Adipocyte (in vitro differentiated cells): ENCODE results near the gene MAST4.

Source experiments
- DNase-seq: peaks from one replicate; pipeline ENCODE4 v3.0.0-alpha.2; 2015; ENCODE audit warnings: low read depth
- H3K27me3 ChIP-seq: replicated peaks from 2 replicates; pipeline ENCODE4 v1.7.0; 2013; ENCODE audit warnings: mild to moderate bottlenecking, low read length, moderate library complexity; ENCODE audit not compliant: control insufficient read depth, insufficient read depth
- H3K36me3 ChIP-seq: 2 replicates; pipeline ENCODE4 v1.7.0; 2013; ENCODE audit warnings: low read length, mild to moderate bottlenecking, moderate library complexity; ENCODE audit not compliant: control insufficient read depth, insufficient read depth, severe bottlenecking
- H3K4me1 ChIP-seq: 2 replicates; pipeline ENCODE4 v1.7.0; 2013; ENCODE audit warnings: mild to moderate bottlenecking, low read length, moderate library complexity; ENCODE audit not compliant: control insufficient read depth, insufficient read depth
- H3K4me3 ChIP-seq: 2 replicates; pipeline ENCODE4 v1.7.0; 2013; ENCODE audit warnings: mild to moderate bottlenecking, low read length, moderate library complexity
- H3K9ac ChIP-seq: 2 replicates; pipeline ENCODE4 v1.7.0; 2013; ENCODE audit warnings: mild to moderate bottlenecking, low read length, moderate library complexity
- H3K9me3 ChIP-seq: 2 replicates; pipeline ENCODE4 v1.7.0; 2013; ENCODE audit warnings: mild to moderate bottlenecking, low read length, moderate library complexity; ENCODE audit not compliant: control insufficient read depth

Gene MAST4

DNA sequence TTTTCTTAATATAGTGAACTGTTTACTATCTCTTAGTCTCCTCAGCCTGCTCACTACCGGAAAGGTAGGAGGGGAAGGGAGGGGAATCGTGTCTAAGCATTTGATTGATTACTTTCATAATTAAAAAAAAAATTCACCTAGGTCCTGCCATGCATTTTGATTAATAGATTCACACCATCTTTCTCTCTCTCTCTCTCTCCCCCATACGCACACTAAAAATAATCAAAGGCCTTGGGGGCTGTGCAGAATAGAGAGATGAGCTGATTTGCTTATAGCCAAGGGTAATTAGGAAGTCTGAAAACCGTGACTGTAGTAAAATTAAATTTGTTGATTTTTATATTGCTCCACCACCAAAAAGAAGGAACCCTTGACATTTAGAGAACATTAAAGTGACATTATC, 550.8 kb downstream of the MAST4 start:
- H3K9ac ChIP-seq, result no peak overlapping the region
- no peak for DNase-seq
- H3K4me3 ChIP-seq, result no peak overlapping the region
- H3K4me1 ChIP-seq, result peaks cover 12% of the 10 kb centered on the region
- H3K27me3 ChIP-seq, result no peaks in the 10 kb centered on the region
- no peaks in the 10 kb centered on the region for H3K9me3 ChIP-seq
- peaks cover 57% of the 10 kb centered on the region for H3K36me3 ChIP-seq

DNA sequence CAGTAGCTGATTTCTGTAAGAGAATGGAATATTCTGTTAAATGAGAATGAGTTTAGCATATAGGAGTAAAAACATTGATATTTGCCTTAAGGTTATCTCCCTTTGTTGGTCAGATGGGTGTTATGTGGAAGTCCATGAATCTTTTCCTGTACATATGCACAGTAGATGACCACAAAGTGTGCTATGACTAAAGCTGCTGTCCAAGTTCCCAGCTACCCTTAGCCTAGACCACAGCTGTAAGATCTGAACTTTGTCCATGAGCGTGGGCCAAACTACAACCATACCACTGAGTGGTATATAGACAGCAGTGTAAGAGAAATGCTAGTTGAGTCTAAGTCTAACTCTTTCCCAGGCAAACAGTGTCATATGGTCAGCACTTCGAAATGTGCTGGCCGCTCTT, 551.6 kb downstream of the MAST4 start:
- no peaks in the 10 kb centered on the region for H3K27me3 ChIP-seq
- no peak overlapping the region for H3K9ac ChIP-seq
- H3K4me1 ChIP-seq, result peaks cover 12% of the 10 kb centered on the region
- no peaks in the 10 kb centered on the region for H3K9me3 ChIP-seq
- peaks cover 55% of the 10 kb centered on the region for H3K36me3 ChIP-seq
- no peak overlapping the region for H3K4me3 ChIP-seq
- no peak for DNase-seq

DNA sequence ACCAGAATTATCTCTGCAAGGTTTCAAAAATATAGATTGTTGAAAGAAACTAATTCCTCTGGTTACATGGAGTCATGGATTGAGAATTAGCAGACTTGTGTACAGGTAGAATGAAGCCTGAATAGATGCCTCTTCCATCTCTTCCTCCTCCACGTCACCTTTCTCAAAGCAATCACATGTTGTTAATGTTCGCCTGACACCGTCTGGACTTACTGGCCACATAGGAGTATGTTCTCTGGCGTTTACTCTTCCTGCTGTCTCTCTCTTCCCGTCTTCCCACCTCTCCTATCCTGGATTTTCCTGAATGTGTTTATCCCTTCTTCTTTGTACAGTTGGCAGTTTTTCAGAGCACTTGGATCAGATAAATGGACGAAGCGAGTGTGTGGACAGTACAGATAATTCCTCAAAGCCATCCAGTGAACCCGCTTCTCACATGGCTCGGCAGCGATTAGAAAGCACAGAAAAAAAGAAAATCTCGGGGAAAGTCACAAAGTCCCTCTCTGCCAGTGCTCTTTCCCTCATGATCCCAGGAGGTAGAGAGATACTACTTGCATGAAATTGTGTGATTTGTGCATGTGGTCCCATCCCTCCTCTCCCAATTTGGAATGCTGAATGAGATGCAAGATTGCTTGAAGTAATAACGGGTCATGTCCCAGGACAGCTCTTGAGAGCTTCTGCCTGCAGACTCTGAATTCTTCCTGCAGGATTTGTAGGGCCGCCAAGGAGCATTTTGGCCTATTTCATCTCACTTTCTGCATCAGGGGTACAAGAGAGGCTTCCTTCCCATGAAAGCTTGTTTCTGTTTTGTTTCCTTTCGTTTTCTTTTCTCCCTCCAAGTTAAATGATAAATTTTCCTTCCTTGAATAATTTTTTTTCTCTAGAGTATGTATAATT, 553.1 kb downstream of the MAST4 start:
- no peak for DNase-seq
- Histone ChIP-seq H3K4me1 (peaks cover 12% of the 10 kb centered on the region), H3K9ac (peak overlapping the region; percentile 72), H3K4me3 (peak overlapping the region; percentile 73), H3K36me3 (peaks cover 56% of the 10 kb centered on the region), H3K27me3 (no peaks in the 10 kb centered on the region), H3K9me3 (no peaks in the 10 kb centered on the region)

DNA sequence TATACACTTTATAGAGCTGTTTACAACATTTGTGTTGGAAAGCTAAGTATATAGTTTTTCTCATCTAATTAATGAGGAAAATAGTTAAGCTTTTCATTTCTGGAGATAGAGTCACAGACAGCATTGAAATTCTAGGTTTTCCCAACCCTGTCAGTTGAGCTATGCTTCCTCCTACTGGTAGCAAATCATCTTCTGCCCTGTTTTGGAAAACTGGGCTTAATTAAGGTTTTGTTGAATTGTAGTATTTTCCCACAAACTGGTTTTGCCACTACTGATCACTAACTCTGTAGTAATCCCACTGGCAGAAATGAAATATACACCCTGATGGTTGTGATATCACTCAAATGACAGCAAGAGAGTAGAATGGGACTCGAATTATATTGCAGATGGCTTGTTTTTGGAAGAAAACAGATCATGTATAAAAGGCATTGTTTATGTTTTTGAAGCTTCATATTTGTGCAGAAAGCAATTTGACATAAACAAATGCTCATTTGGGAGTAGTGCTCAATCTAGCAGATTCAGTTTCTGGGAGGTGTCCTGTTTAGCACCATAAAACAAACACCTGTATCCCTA, 553.8 kb downstream of the MAST4 start:
- peak overlapping the region; percentile 72 for H3K9ac ChIP-seq
- H3K4me1 ChIP-seq, result peaks cover 12% of the 10 kb centered on the region
- H3K4me3 ChIP-seq, result peak overlapping the region; percentile 73
- no peaks in the 10 kb centered on the region for H3K27me3 ChIP-seq
- peaks cover 56% of the 10 kb centered on the region for H3K36me3 ChIP-seq
- peak; percentile 71 for DNase-seq
- H3K9me3 ChIP-seq, result no peaks in the 10 kb centered on the region

DNA sequence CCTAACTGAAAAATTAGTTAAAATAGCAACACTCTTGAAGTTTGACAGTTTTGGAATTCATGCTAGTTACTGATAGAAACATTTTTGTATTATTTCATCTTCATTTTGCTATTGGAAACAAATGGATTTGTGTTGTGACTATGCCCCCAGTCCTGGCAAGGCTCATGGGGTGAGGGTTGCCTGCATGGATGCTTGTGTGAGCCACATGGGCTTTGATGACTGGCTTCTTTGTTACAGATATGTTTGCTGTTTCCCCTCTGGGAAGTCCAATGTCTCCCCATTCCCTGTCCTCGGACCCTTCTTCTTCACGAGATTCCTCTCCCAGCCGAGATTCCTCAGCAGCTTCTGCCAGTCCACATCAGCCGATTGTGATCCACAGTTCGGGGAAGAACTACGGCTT, 556.2 kb downstream of the MAST4 start:
- no peak for DNase-seq
- H3K27me3 ChIP-seq, result no peaks in the 10 kb centered on the region
- no peak overlapping the region for H3K9ac ChIP-seq
- no peaks in the 10 kb centered on the region for H3K9me3 ChIP-seq
- peaks cover 52% of the 10 kb centered on the region for H3K36me3 ChIP-seq
- peaks cover 12% of the 10 kb centered on the region for H3K4me1 ChIP-seq
- no peak overlapping the region for H3K4me3 ChIP-seq

DNA sequence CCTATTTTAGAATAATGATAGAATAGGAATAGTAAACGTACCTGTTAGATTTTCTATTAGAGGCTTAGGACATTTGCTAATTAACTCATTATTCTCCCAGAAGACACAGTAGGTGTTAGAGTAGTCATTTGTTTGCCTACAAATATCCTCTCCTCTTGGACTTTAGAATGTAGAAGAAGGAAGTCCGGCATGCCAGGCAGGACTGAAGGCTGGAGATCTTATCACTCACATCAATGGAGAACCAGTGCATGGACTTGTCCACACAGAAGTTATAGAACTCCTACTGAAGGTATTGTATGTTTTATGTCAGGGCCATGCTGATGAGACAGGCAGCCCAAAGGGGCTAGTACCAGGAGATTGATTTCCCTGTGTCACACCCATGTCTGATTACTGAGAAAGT, 557.1 kb downstream of the MAST4 start:
- peaks cover 49% of the 10 kb centered on the region for H3K36me3 ChIP-seq
- H3K27me3 ChIP-seq, result no peaks in the 10 kb centered on the region
- DNase-seq, result no peak
- H3K9ac ChIP-seq, result no peak overlapping the region
- no peak overlapping the region for H3K4me3 ChIP-seq
- H3K9me3 ChIP-seq, result no peaks in the 10 kb centered on the region
- peaks cover 12% of the 10 kb centered on the region for H3K4me1 ChIP-seq

DNA sequence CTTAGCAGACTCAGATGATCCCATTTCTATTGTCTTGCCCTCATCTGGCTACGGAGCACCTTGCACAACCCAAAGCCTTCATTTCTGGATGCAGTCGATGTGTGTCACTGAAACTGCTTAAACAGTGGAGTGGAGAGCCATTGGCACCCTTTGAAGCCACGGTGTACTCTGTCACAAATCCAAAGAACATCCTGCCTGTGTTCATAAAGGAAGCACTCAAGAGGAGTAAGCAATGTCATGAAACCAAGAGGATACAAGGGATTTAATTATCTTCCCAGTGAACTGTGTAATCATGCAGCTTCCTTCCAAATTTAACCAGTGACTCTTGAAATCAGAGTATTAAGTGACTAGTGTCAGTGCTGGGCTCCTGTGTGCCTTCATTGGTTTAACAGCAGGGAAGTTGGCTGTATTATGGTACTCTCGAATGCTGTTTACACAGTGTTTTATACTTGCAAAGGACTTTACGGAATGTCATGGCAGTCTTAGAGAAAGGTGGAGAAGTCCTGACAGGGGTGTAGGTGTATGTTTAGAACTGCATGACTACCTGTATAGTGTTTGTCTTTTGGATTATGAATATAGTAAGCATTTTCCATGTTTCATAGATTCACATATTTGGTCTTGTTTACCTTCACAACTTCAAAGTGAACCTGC, 558.5 kb downstream of the MAST4 start:
- Histone ChIP-seq H3K9me3 (no peaks in the 10 kb centered on the region), H3K4me3 (no peak overlapping the region), H3K9ac (no peak overlapping the region), H3K4me1 (peaks cover 2% of the 10 kb centered on the region), H3K36me3 (peaks cover 49% of the 10 kb centered on the region), H3K27me3 (no peaks in the 10 kb centered on the region)
- no peak for DNase-seq

DNA sequence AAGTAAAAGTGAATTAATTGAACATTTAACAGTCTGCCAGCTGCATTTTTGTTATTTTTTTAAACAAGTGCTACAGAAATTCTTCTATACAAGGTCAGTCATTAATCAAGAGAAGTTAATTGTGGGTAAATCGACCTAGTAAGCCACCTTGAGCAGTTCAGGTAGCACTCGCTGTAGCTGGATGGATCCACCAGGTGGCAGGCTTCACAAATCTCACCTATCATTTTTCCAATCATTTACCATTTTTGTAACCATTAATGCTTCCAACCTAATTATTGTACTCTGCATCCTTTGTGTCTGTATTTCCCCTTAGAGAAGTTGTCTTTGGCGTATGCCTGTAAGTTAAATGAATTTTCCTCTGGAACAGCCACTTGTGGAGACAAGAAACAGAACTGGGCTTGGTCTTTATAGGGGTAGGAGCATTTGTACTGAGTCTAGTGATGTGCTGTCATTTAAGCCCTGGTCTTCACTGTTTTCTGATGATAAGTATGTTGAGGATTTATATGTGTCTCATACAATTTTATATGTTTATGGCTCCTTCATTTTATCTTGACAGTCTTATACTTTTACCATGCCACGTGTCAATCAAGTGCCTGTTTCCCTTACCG, 560.9 kb downstream of the MAST4 start:
- Histone ChIP-seq H3K27me3 (no peaks in the 10 kb centered on the region), H3K4me1 (peaks cover 13% of the 10 kb centered on the region), H3K36me3 (peaks cover 45% of the 10 kb centered on the region), H3K9me3 (no peaks in the 10 kb centered on the region), H3K9ac (no peak overlapping the region), H3K4me3 (no peak overlapping the region)
- DNase-seq, result peak; percentile 49

DNA sequence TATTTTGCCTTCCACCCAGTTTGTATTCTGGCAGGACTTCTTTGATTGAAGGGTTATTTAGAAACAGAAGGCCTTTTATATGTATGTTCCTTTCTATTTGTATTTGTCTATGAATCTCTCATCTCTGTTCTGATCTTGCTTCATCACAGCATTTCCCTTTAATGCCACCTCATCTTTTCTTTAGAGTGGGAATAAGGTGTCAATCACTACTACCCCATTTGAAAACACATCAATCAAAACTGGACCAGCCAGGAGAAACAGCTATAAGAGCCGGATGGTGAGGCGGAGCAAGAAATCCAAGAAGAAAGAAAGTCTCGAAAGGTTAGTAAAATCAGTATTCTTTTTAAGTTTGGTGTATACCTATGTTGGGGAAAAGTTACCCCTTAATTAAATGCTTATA, 564.1 kb downstream of the MAST4 start:
- DNase-seq, result no peak
- Histone ChIP-seq H3K27me3 (no peaks in the 10 kb centered on the region), H3K36me3 (peaks cover 45% of the 10 kb centered on the region), H3K9me3 (no peaks in the 10 kb centered on the region), H3K4me3 (no peak overlapping the region), H3K9ac (peak overlapping the region; percentile 47), H3K4me1 (peaks cover 13% of the 10 kb centered on the region)

DNA sequence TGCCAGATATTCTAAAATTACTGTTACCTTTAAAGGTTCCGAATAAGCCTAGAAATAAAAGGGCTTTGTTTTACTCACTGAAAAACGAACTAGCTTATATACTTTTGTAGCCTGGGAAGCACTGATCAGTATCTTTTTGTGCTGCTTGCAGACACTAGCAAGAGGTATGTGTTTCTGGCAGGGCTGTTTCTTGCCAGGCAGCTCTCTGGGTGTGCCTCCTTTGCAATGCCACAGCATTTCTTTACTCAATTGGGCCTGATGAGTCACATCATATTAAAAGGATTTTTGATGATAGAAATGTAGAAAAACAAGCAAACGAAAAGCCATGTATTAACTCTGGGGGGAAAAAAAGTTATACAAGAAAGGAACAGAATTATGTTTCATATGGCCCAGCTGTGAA, 564.8 kb downstream of the MAST4 start:
- no peak overlapping the region for H3K4me3 ChIP-seq
- H3K36me3 ChIP-seq, result peaks cover 47% of the 10 kb centered on the region
- DNase-seq, result peak; percentile 91
- H3K27me3 ChIP-seq, result no peaks in the 10 kb centered on the region
- H3K9me3 ChIP-seq, result no peaks in the 10 kb centered on the region
- H3K9ac ChIP-seq, result peak overlapping the region; percentile 47
- peaks cover 18% of the 10 kb centered on the region for H3K4me1 ChIP-seq

DNA sequence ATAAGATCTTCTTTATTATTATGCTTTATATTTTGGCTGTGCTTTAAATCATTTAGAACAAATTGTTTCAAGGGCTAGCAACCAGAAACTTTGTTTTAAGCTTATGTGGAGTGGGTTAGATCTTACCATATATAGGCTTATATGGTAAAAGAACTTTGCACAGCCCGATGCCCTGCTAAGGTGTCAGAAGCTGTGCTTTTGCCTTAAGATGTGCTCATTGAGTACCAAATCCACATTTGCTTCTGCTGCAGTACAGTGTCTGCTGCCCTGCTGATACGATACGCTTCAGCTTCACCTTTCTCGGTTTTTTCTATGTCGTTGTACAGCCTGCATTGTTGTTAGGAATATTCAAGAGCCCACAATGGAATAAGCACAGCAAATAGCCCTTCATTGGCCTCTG, 565.6 kb downstream of the MAST4 start:
- peaks cover 47% of the 10 kb centered on the region for H3K36me3 ChIP-seq
- H3K9ac ChIP-seq, result peak overlapping the region; percentile 47
- DNase-seq, result no peak
- no peaks in the 10 kb centered on the region for H3K9me3 ChIP-seq
- H3K4me3 ChIP-seq, result no peak overlapping the region
- H3K27me3 ChIP-seq, result no peaks in the 10 kb centered on the region
- peaks cover 24% of the 10 kb centered on the region for H3K4me1 ChIP-seq
